Activated T-cell treated with anti-CD3 and anti-CD28 coated beads for 24 hours (primary cell): ENCODE measurements around the gene DENND1A.

Source experiments
- DNase-seq: peaks from one replicate; pipeline ENCODE4 v3.0.0-alpha.2; 2020; ENCODE audit warnings: low read depth

Gene DENND1A

GRCh38 chr9:123530244-123530643, 399.7 kb downstream of the DENND1A start:
- no peak for DNase-seq

- no peak for DNase-seq
These were observed 401.4 kb downstream of the DENND1A start for GRCh38 chr9:123528501-123528900.

- no peak for DNase-seq
These were observed 401.9 kb downstream of the DENND1A start for GRCh38 chr9:123527981-123528380.

GRCh38 chr9:123525957-123526356, 404.0 kb downstream of the DENND1A start:
- DNase-seq, result no peak

GRCh38 chr9:123525424-123525823, 404.5 kb downstream of the DENND1A start:
- no peak for DNase-seq

GRCh38 chr9:123524866-123525265, 405.1 kb downstream of the DENND1A start:
- DNase-seq, result no peak

- DNase-seq, result no peak
These were observed 406.1 kb downstream of the DENND1A start for GRCh38 chr9:123523845-123524244.

GRCh38 chr9:123523001-123523400, 406.9 kb downstream of the DENND1A start:
- DNase-seq, result no peak

- no peak for DNase-seq
These were observed 407.7 kb downstream of the DENND1A start for GRCh38 chr9:123522251-123522650.

GRCh38 chr9:123518338-123518737, 411.6 kb downstream of the DENND1A start:
- no peak for DNase-seq

GRCh38 chr9:123517512-123517911, 412.4 kb downstream of the DENND1A start:
- no peak for DNase-seq

- no peak for DNase-seq
These were observed 415.2 kb downstream of the DENND1A start for GRCh38 chr9:123514766-123515165.

GRCh38 chr9:123513554-123513953, 416.4 kb downstream of the DENND1A start:
- DNase-seq, result no peak

GRCh38 chr9:123511326-123512277, 418.3 kb downstream of the DENND1A start:
- DNase-seq, result no peak

- no peak for DNase-seq
These were observed 420.3 kb downstream of the DENND1A start for GRCh38 chr9:123509646-123510045.

- DNase-seq, result no peak
These were observed 421.9 kb downstream of the DENND1A start for GRCh38 chr9:123508048-123508447.

- DNase-seq, result no peak
These were observed 424.4 kb downstream of the DENND1A start for GRCh38 chr9:123505496-123505895.

GRCh38 chr9:123500336-123500735, 429.6 kb downstream of the DENND1A start:
- no peak for DNase-seq

- no peak for DNase-seq
These were observed 432.1 kb downstream of the DENND1A start for GRCh38 chr9:123497830-123498229.

GRCh38 chr9:123495731-123496130, 434.2 kb downstream of the DENND1A start:
- no peak for DNase-seq

GRCh38 chr9:123493627-123494026, 436.3 kb downstream of the DENND1A start:
- no peak for DNase-seq

- no peak for DNase-seq
These were observed 439.2 kb downstream of the DENND1A start for GRCh38 chr9:123490688-123491087.

- no peak for DNase-seq
These were observed 441.1 kb downstream of the DENND1A start for GRCh38 chr9:123488722-123489321.
